ENCODE results near the gene KRT33B. TPM values are rescaled to one million over a fixed set of nuclear protein-coding genes. Genes with fewer than 3 reads are reported as not detected.

KRT33B gene
- total and polyA plus RNA-seq, 2 of the 13 experiments (the other 11 are each of a cell fraction or from before 2014, with no cell fraction given), result not detected

DNA sequence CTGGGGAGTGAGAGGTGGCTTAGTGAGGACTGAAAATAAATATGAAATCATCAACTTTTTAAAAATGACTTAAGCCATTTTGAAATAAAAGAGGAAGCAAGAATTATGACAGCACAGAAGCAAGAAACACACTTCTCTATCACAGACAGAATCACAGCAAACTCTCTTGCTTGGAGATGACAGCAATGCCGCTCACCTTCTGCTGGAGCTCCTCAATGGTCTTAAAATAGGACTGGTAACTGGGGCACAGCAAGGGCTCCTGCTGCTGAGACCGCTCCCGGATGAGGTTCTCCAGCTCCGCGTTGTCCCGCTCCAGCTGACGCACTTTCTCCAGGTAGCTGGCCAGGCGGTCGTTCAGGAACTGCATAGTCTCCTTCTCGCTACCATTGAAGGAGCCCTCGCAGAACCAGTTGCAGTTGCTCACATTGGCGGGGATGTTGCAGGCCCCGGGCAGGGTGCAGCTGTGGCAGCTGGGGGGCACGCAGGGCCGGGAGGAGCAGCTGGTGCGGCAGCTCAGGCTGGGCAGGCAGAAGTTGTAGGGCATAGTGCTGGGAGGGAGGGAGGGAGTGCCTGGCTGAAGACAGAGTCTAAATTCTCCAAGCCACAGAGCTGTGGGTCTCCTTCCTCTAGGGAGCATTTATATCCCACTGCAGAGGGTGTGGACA, 27.5 kb upstream of the KRT33B start, which contains the start of gene KRT31 (continued):
- no peak for TF ChIP-seq TFAP4 (IDR thresholded peaks at IDR 0.05; ENCODE audit: borderline replicate concordance, low read depth)

GRCh38 chr17:41396340-41396739, 26.7 kb upstream of the KRT33B start:
- Histone ChIP-seq H3K4me2 (ENCODE audit: low read depth, low read length) (no peak overlapping the region), H3K9ac (ENCODE audit: insufficient read depth, low read depth, low read length) (no peak overlapping the region), H3K36me3 (replicated peaks in 1 of 2; ENCODE audit: control insufficient read depth in 1 of 2, insufficient read depth in 2 of 2, low read length in 2 of 2) (no peaks in the 10 kb centered on the region), H3K4me1 (ENCODE audit: insufficient read depth, low read length) (no peaks in the 10 kb centered on the region), H2AFZ (ENCODE audit: low read length) (no peak overlapping the region), H3K27ac (ENCODE audit: extremely low read length, insufficient read depth, low read length) (no peak overlapping the region), H3K27me3 (ENCODE audit: control insufficient read depth in 1 of 2, insufficient read depth in 2 of 2, low read length in 2 of 2) (peaks cover 2 to 11% of the 10 kb centered on the region in 2 experiments; a peak in 3 of 5 replicates), H3K4me3 (replicated peaks in 1 of 3; ENCODE audit: insufficient read depth in 1 of 3, low read depth in 2 of 3, low read length in 3 of 3) (no peak overlapping the region), H3K79me2 (ENCODE audit: insufficient read depth, low read length) (no peaks in the 10 kb centered on the region), H4K20me1 (ENCODE audit: insufficient read depth, low read length) (no peaks in the 10 kb centered on the region), H3K9me3 (ENCODE audit: low read length) (no peaks in the 10 kb centered on the region)
- POLR2A ChIA-PET, result no interaction called here
- no TSS peak for BruUV-seq (replicated peaks)
- ATAC-seq (no peak), DNase-seq (ENCODE audit: low spot score) (no peak), FAIRE-seq (no peak)
- in situ Hi-C loops (cut with HindIII; ENCODE audit: extremely low pct_ligation_motif_present, low pct_unique_long_range_greater_than_20kb) (no loop called here), intact Hi-C loops (cut with micrococcal nuclease; ENCODE audit: unreplicated experiment) (no loop called here)
- CTCF ChIA-PET (ENCODE audit: low intra/inter-chr PET ratio, low total read pairs), result no interaction called here
- WGBS (ENCODE audit: low lambda C conversion rate), result 76% methylated on average over 7 of the region's 7 CpGs
- TF ChIP-seq THRA (CRISPR knock-in tag; IDR thresholded peaks at IDR 0.05; ENCODE audit: borderline replicate concordance) (no peak), ZFP1 (CRISPR knock-in tag; IDR thresholded peaks at IDR 0.05) (no peak), ZNF660 (CRISPR knock-in tag; IDR thresholded peaks at IDR 0.05; ENCODE audit: borderline replicate concordance, low read depth) (no peak), TCF7L2 (IDR thresholded peaks at IDR 0.05; ENCODE audit: low read depth, low read length) (no peak), FUBP1 (CRISPR knock-in tag; IDR thresholded peaks at IDR 0.05; ENCODE audit: borderline replicate concordance) (no peak), BRD4 (CRISPR knock-in tag; IDR thresholded peaks at IDR 0.05) (no peak), IRX3 (CRISPR knock-in tag; IDR thresholded peaks at IDR 0.05; ENCODE audit: borderline replicate concordance, low read depth) (no peak), ZNF124 (CRISPR knock-in tag; IDR thresholded peaks at IDR 0.05) (no peak), LRRFIP1 (CRISPR knock-in tag; conservative IDR thresholded peaks at IDR 0.05) (no peak), ZNF616 (CRISPR knock-in tag; IDR thresholded peaks at IDR 0.05; ENCODE audit: low read depth) (no peak)
- TF ChIP-seq, protein P1, sequence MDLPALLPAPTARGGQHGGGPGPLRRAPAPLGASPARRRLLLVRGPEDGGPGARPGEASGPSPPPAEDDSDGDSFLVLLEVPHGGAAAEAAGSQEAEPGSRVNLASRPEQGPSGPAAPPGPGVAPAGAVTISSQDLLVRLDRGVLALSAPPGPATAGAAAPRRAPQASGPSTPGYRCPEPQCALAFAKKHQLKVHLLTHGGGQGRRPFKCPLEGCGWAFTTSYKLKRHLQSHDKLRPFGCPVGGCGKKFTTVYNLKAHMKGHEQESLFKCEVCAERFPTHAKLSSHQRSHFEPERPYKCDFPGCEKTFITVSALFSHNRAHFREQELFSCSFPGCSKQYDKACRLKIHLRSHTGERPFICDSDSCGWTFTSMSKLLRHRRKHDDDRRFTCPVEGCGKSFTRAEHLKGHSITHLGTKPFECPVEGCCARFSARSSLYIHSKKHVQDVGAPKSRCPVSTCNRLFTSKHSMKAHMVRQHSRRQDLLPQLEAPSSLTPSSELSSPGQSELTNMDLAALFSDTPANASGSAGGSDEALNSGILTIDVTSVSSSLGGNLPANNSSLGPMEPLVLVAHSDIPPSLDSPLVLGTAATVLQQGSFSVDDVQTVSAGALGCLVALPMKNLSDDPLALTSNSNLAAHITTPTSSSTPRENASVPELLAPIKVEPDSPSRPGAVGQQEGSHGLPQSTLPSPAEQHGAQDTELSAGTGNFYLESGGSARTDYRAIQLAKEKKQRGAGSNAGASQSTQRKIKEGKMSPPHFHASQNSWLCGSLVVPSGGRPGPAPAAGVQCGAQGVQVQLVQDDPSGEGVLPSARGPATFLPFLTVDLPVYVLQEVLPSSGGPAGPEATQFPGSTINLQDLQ (CRISPR knock-in tag; IDR thresholded peaks at IDR 0.05), result no peak
